ENCODE results near the gene AANAT.
"Not testable (repeated sequence)": the region's sequence is repeated elsewhere in the genome, so short reads cannot be mapped to it uniquely, and the experiment has no call there.

AANAT gene

GRCh38 chr17:76513306-76513692, 45.9 kb downstream of the AANAT start:
- no peak overlapping the region for H3K4me3 ChIP-seq (ENCODE audit: low read depth, low read length)
- DNase-seq (ENCODE audit: low read depth) = no peak
- no peak for TF ChIP-seq CTCF (IDR thresholded peaks at IDR 0.05; ENCODE audit: control insufficient read depth, extremely low read depth, insufficient read depth)

GRCh38 chr17:76514355-76514754, 47.0 kb downstream of the AANAT start:
- not testable (repeated sequence) for H3K4me3 ChIP-seq (ENCODE audit: low read depth, low read length); DNase-seq (ENCODE audit: low read depth)

- no peak overlapping the region for H3K4me3 ChIP-seq (ENCODE audit: low read depth, low read length)
- no peak for DNase-seq (ENCODE audit: low read depth)
- no peak for TF ChIP-seq CTCF (IDR thresholded peaks at IDR 0.05; ENCODE audit: control insufficient read depth, extremely low read depth, insufficient read depth)
Measured at GRCh38 chr17:76515274-76515949, 48.0 kb downstream of the AANAT start.

GRCh38 chr17:76517638-76518038, 50.2 kb downstream of the AANAT start:
- DNase-seq (ENCODE audit: low read depth) = no peak
- TF ChIP-seq CTCF (IDR thresholded peaks at IDR 0.05; ENCODE audit: control insufficient read depth, extremely low read depth, insufficient read depth) = no peak
- H3K4me3 ChIP-seq (ENCODE audit: low read depth, low read length) = no peak overlapping the region

- no peak for TF ChIP-seq CTCF (IDR thresholded peaks at IDR 0.05; ENCODE audit: control insufficient read depth, extremely low read depth, insufficient read depth)
- no peak overlapping the region for H3K4me3 ChIP-seq (ENCODE audit: low read depth, low read length)
- DNase-seq (ENCODE audit: low read depth) = no peak
Measured at GRCh38 chr17:76519048-76519966, 51.9 kb downstream of the AANAT start.

All from LNCaP clone FGC (cell line).